Embryonic facial prominence (tissue), 1 donor: Measurements from ENCODE around the gene CNTN4.

Experiments used
- DNase-seq: peaks from one replicate; pipeline ENCODE4 v3.0.0-alpha.2; 2016; ENCODE audit errors: extremely low spot score

The CNTN4 gene

GRCh38 chr3:2856138-2857133 is 757.8 kb downstream of the CNTN4 start:
- DNase-seq = no peak

GRCh38 chr3:2860626-2861025 is 762.0 kb downstream of the CNTN4 start:
- DNase-seq = no peak

- no peak for DNase-seq
Measured at GRCh38 chr3:2861120-2861519, 762.5 kb downstream of the CNTN4 start.

- DNase-seq = no peak
Measured at GRCh38 chr3:2861920-2862319, 763.3 kb downstream of the CNTN4 start.

GRCh38 chr3:2862366-2862765 is 763.7 kb downstream of the CNTN4 start:
- DNase-seq = no peak

GRCh38 chr3:2863127-2863526 is 764.5 kb downstream of the CNTN4 start:
- DNase-seq = no peak

GRCh38 chr3:2869905-2870304 is 771.2 kb downstream of the CNTN4 start:
- no peak for DNase-seq

- no peak for DNase-seq
Measured at GRCh38 chr3:2870724-2871333, 772.2 kb downstream of the CNTN4 start.

- no peak for DNase-seq
Measured at GRCh38 chr3:2872884-2873283, 774.2 kb downstream of the CNTN4 start.

GRCh38 chr3:2873986-2874385 is 775.3 kb downstream of the CNTN4 start:
- DNase-seq = no peak

GRCh38 chr3:2875699-2876098 is 777.0 kb downstream of the CNTN4 start:
- no peak for DNase-seq

GRCh38 chr3:2876362-2876761 is 777.7 kb downstream of the CNTN4 start:
- DNase-seq = no peak

GRCh38 chr3:2879023-2879422 is 780.4 kb downstream of the CNTN4 start:
- DNase-seq = no peak

- DNase-seq = no peak
Measured at GRCh38 chr3:2879587-2879986, 780.9 kb downstream of the CNTN4 start.

- DNase-seq = no peak
Measured at GRCh38 chr3:2880218-2880756, 781.6 kb downstream of the CNTN4 start.

GRCh38 chr3:2883283-2883682 is 784.6 kb downstream of the CNTN4 start:
- no peak for DNase-seq

- no peak for DNase-seq
Measured at GRCh38 chr3:2888592-2888991, 789.9 kb downstream of the CNTN4 start.

- no peak for DNase-seq
Measured at GRCh38 chr3:2889736-2890135, 791.1 kb downstream of the CNTN4 start.

GRCh38 chr3:2896308-2896939 is 797.8 kb downstream of the CNTN4 start:
- DNase-seq = no peak

- no peak for DNase-seq
Measured at GRCh38 chr3:2897821-2898220, 799.2 kb downstream of the CNTN4 start.

GRCh38 chr3:2898591-2899353 is 800.1 kb downstream of the CNTN4 start:
- no peak for DNase-seq

GRCh38 chr3:2904054-2904453 is 805.4 kb downstream of the CNTN4 start:
- DNase-seq = no peak
